ENCODE results near the gene GABBR2. TPM values are rescaled to one million over a fixed set of nuclear protein-coding genes. Genes with fewer than 3 reads are reported as not detected.

GABBR2 gene
- total and polyA plus RNA-seq, 2 of the 8 experiments (the other 6 are each of a cell fraction or from before 2014, with no cell fraction given), result 0.50 to 1.2 TPM

DNA sequence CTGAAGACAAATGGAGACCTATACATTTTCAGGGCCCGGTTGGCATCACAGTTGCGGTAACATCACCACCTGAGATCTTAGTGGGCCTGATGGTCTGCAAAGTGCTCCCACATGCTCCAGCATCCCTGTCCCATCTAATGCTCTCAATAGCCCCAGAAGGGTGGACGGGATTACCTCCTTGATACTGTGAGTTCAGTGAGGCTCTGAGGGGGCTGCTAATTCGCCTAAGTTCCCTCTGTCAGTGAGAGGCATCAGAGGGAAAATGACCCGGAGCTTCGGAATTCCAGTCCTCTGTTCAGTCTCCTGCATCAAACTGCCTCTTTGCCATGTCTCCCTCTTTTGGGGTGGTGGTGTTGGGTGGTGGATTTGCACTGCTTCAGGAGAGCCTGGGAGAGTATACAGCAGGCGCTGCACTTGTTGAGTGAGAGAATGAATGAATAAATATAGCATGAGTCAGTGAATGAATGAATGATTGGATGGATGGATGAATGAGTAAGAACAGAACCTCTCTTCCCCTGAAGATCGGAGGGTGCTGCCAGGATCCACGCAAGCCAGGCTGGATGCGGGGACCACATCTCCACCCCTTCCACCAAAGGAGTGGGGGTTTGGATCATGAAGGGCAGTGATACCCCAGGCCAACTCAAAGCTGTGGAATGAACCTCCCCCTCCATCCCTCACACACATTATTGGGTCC, 141.0 kb downstream of the GABBR2 start:
- H3K79me1 ChIP-seq (ENCODE audit: low read depth, low read length), result no peaks in the 10 kb centered on the region
- H3K4me2 ChIP-seq (ENCODE audit: insufficient read depth in 1 of 2, low read depth in 2 of 2, low read length in 2 of 2), result no peak overlapping the region
- no peak overlapping the region for H3K9ac ChIP-seq (replicated peaks in 1 of 4; ENCODE audit: extremely low read depth in 1 of 4, low read depth in 3 of 4, low read length in 3 of 4)
- H2BK12ac ChIP-seq (ENCODE audit: low read depth, low read length), result no peak overlapping the region
- H4K91ac ChIP-seq (replicated peaks; ENCODE audit: insufficient read length, low read length), result no peak overlapping the region
- no peak overlapping the region for H3K23ac ChIP-seq (ENCODE audit: insufficient read length)
- ChIA-PET CTCF (ENCODE audit: partially characterized antibody) (interaction anchor here (0.9 to 1.2 kb wide), 2 partner anchors 15 to 21 kb away, joined by 3 read pairs; no protein-coding TSS in a partner anchor), POLR2A (ENCODE audit: partially characterized antibody) (no interaction called here)
- no peak overlapping the region for H2BK120ac ChIP-seq (replicated peaks; ENCODE audit: low read depth, low read length)
- no peaks in the 10 kb centered on the region for H3K4me1 ChIP-seq (replicated peaks in 1 of 4; ENCODE audit: control insufficient read depth in 3 of 4, insufficient read depth in 4 of 4, low read length in 3 of 4)
- H3K18ac ChIP-seq (ENCODE audit: extremely low read depth, low read length), result no peak overlapping the region
- H2AFZ ChIP-seq (ENCODE audit: low read length), result no peak overlapping the region
- no peak overlapping the region for H3K56ac ChIP-seq (replicated peaks; ENCODE audit: insufficient read length, low read depth, low read length)
- no peaks in the 10 kb centered on the region for H4K20me1 ChIP-seq (replicated peaks in 1 of 2; ENCODE audit: control insufficient read depth in 1 of 2, insufficient read depth in 2 of 2, low read length in 2 of 2)
- H3K4me3 ChIP-seq (ENCODE audit: extremely low read depth in 1 of 4, insufficient read depth in 2 of 4, low read depth in 3 of 4, low read length in 4 of 4), result no peak overlapping the region
- H3K27me3 ChIP-seq (replicated peaks in 1 of 4; ENCODE audit: control insufficient read depth in 3 of 4, extremely low read depth in 1 of 4, insufficient read depth in 3 of 4, low read length in 3 of 4), result no peaks in the 10 kb centered on the region
- 86% methylated on average over 10 of the region's 10 CpGs; no CpG with 5 or more reads in 1 of the 2 experiments for WGBS, 2 experiments (ENCODE audit: extremely low coverage in 1 of 2, insufficient coverage in 1 of 2, insufficient read length in 1 of 2, insufficient replicate concordance in 2 of 2, low coverage in 1 of 2, low lambda C conversion rate in 2 of 2, missing lambda C conversion rate in 1 of 2)
- H3K9me3 ChIP-seq (ENCODE audit: insufficient read depth in 2 of 2, low read depth in 1 of 2, low read length in 1 of 2), result no peaks in the 10 kb centered on the region
- no peak overlapping the region for H4K5ac ChIP-seq (ENCODE audit: insufficient read length, low read depth, low read length)
- no peaks in the 10 kb centered on the region for H3K23me2 ChIP-seq (ENCODE audit: low read depth, low read length)
- no peak overlapping the region for H3K27ac ChIP-seq (ENCODE audit: low read depth, low read length)
- no peak overlapping the region for H2AK5ac ChIP-seq (ENCODE audit: low read depth, low read length)
- FAIRE-seq, result no peak
- no peak for DNase-seq (ENCODE audit: low read depth in 1 of 2, low spot score in 2 of 2)
- no peak overlapping the region for H2BK15ac ChIP-seq (ENCODE audit: low read length)
- H3K36me3 ChIP-seq (ENCODE audit: control insufficient read depth in 2 of 4, insufficient read depth in 4 of 4, low read length in 3 of 4), result no peaks in the 10 kb centered on the region
- H4K8ac ChIP-seq (ENCODE audit: extremely low read depth, insufficient read depth, low read length), result no peak overlapping the region
- no peak overlapping the region for H3K14ac ChIP-seq (ENCODE audit: insufficient read length)
- no peak overlapping the region for H2BK20ac ChIP-seq (ENCODE audit: low read length)
- no peaks in the 10 kb centered on the region for H3K79me2 ChIP-seq (ENCODE audit: control insufficient read depth in 1 of 2, insufficient read depth in 2 of 2, low read length in 2 of 2)
- no peak overlapping the region for H2BK5ac ChIP-seq (ENCODE audit: low read depth, low read length)
- no peak for TF ChIP-seq RNF2 (IDR thresholded peaks at IDR 0.05; ENCODE audit: borderline replicate concordance, low read depth, low read length, missing control alignments, poor library complexity, severe bottlenecking)
- TF ChIP-seq CTBP2 (IDR thresholded peaks at IDR 0.05; ENCODE audit: borderline replicate concordance, insufficient read depth, insufficient read length, low read length), result no peak
- no peak for TF ChIP-seq SP2 (IDR thresholded peaks at IDR 0.05; ENCODE audit: low read length)
- TF ChIP-seq CBX5 (IDR thresholded peaks at IDR 0.05; ENCODE audit: low read depth, low read length), result no peak
- no peak for TF ChIP-seq BACH1 (IDR thresholded peaks at IDR 0.05; ENCODE audit: low read length)
- no peak for TF ChIP-seq POLR2AphosphoS5 (IDR thresholded peaks at IDR 0.05; ENCODE audit: low read depth, low read length)
- no peak for TF ChIP-seq EP300 (IDR thresholded peaks at IDR 0.05; ENCODE audit: borderline replicate concordance in 1 of 2, low read depth in 2 of 2, low read length in 2 of 2)
- TF ChIP-seq NRF1 (IDR thresholded peaks at IDR 0.05; ENCODE audit: low read depth, low read length), result no peak
- TF ChIP-seq SP4 (IDR thresholded peaks at IDR 0.05; ENCODE audit: low read length), result no peak
- TF ChIP-seq POLR2A (IDR thresholded peaks at IDR 0.05; ENCODE audit: control extremely low read depth in 1 of 2, low read depth in 2 of 2, low read length in 2 of 2), result no peak
- H3K4ac ChIP-seq (replicated peaks; ENCODE audit: insufficient read length, low read depth, low read length), result no peak overlapping the region

All from H1 (cell line).